Subcutaneous adipose tissue (tissue), 4 donors: ENCODE measurements around the gene LUC7L3. TPM values are rescaled to one million over a fixed set of nuclear protein-coding genes. Genes with fewer than 3 reads are reported as not detected.

Experiments used
- CTCF ChIP-seq: fragments of 450-650 bp; IDR thresholded peaks from one replicate; pipeline ENCODE4 v1.5.1; 2016; ENCODE audit warnings: low read depth, mild to moderate bottlenecking, control low read depth, antibody characterized with exemption, moderate library complexity
- total RNA-seq, 4 donors: library from RNA; depleted of rRNA; stranded (reverse); fragments of >200 nt; gene quantifications; one replicate each; pipeline ENCODE4 v1.1.0, GENCODE V29; 2016

LUC7L3 gene
- total RNA-seq, 4 donors from 2014 or later = 79.9 to 101 (median 82.2) TPM

- no peak for TF ChIP-seq CTCF
These were observed 39.1 kb downstream of the LUC7L3 start for GRCh38 chr17:50758524-50758923.

- no peak for TF ChIP-seq CTCF
These were observed 39.7 kb downstream of the LUC7L3 start for GRCh38 chr17:50758989-50759544.

- no peak for TF ChIP-seq CTCF
These were observed 42.8 kb downstream of the LUC7L3 start for GRCh38 chr17:50762177-50762576.

GRCh38 chr17:50763716-50764475, 44.5 kb downstream of the LUC7L3 start:
- TF ChIP-seq CTCF = no peak

- TF ChIP-seq CTCF = no peak
These were observed 45.3 kb downstream of the LUC7L3 start for GRCh38 chr17:50764734-50765149.

- no peak for TF ChIP-seq CTCF
These were observed 46.2 kb downstream of the LUC7L3 start for GRCh38 chr17:50765454-50766221.
